Measurements from ENCODE around the gene KIF18A.

The KIF18A gene

DNA sequence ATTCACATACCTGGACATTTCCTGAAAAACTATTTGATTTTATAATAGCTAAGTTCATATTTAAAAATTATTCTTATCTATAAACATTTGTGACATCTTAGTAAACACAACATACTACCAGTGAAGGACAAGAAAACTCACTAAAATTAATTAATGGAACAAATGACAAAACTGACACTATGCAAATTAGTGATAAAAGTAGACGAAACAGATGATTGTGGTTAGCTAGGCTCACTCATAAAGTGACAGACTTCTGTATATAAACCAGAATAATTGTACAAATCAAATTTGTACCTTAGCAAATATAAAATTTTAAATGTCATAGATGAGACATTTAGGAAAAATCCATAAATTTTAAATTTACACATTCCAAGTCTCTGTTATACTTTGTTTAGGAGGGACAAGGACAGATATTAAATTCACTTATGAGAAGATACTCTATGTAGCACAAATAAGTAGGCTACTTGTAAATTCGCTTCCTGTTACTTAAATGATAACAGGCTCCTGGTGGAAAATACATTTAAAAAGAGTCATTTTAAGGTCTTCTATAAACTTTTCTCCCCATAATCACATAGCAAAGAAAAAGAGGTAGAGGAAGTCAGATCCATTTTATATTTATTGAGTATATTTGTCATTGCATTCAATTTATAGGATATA lies 81.2 kb downstream of the KIF18A start:
- H3K27ac ChIP-seq: no peak overlapping the region
- H3K36me3 ChIP-seq: no peaks in the 10 kb centered on the region
- no peaks in the 10 kb centered on the region for H3K27me3 ChIP-seq
- intact Hi-C loops (cut with DNase I; ENCODE audit: low total_unique reads): no loop called here
- no peak overlapping the region for H3K4me3 ChIP-seq
- DNase-seq: no peak
- no peaks in the 10 kb centered on the region for H3K4me1 ChIP-seq
- no peak for TF ChIP-seq CTCF (IDR thresholded peaks at IDR 0.05)
- no peaks in the 10 kb centered on the region for H3K9me3 ChIP-seq

GRCh38 chr11:28017816-28018215 lies 90.1 kb downstream of the KIF18A start:
- Histone ChIP-seq H3K27ac (no peak overlapping the region), H3K9me3 (no peaks in the 10 kb centered on the region), H3K4me3 (no peak overlapping the region), H3K4me1 (no peaks in the 10 kb centered on the region), H3K27me3 (no peaks in the 10 kb centered on the region), H3K36me3 (no peaks in the 10 kb centered on the region)
- TF ChIP-seq CTCF (IDR thresholded peaks at IDR 0.05): no peak
- intact Hi-C loops (cut with DNase I; ENCODE audit: low total_unique reads): no loop called here
- no peak for DNase-seq

GRCh38 chr11:28011813-28012212 lies 96.1 kb downstream of the KIF18A start:
- Histone ChIP-seq H3K27ac (no peak overlapping the region), H3K4me3 (no peak overlapping the region), H3K36me3 (no peaks in the 10 kb centered on the region), H3K9me3 (no peaks in the 10 kb centered on the region), H3K4me1 (peaks cover 0 to 9% (median 0%) of the 10 kb centered on the region in 4 donors), H3K27me3 (no peaks in the 10 kb centered on the region)
- no peak for DNase-seq
- intact Hi-C loops (cut with DNase I; ENCODE audit: low total_unique reads): no loop called here
- no peak for TF ChIP-seq CTCF (IDR thresholded peaks at IDR 0.05)

GRCh38 chr11:28009996-28010395 lies 98.0 kb downstream of the KIF18A start:
- no peak for TF ChIP-seq CTCF (IDR thresholded peaks at IDR 0.05)
- no peak for DNase-seq
- no peaks in the 10 kb centered on the region for H3K9me3 ChIP-seq
- intact Hi-C loops (cut with DNase I; ENCODE audit: low total_unique reads): no loop called here
- no peak overlapping the region for H3K27ac ChIP-seq
- no peaks in the 10 kb centered on the region for H3K27me3 ChIP-seq
- no peak overlapping the region for H3K4me3 ChIP-seq
- no peaks in the 10 kb centered on the region for H3K36me3 ChIP-seq
- H3K4me1 ChIP-seq: peaks cover 0 to 9% (median 0%) of the 10 kb centered on the region in 4 donors

DNA sequence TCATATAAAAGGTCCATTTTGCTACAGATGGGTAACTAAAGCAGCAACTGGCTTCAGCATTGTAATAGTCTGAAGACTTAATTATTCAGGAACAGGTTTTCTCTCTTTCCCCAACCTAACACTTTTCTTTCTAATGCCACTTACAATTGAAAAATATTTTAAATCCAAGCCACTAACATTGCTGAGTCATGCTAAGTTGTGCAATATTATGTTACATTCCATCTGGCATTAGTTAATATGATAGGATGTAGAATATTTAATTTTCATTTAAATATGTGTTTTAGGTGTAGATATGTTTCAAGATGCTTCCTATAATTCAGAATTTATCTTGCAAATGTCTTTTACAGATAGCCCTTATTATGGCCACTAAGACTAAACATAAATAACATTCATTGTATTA lies 98.6 kb downstream of the KIF18A start:
- Histone ChIP-seq H3K27ac (no peak overlapping the region), H3K36me3 (no peaks in the 10 kb centered on the region), H3K4me3 (no peak overlapping the region), H3K27me3 (no peaks in the 10 kb centered on the region), H3K4me1 (peaks cover 0 to 9% (median 0%) of the 10 kb centered on the region in 4 donors), H3K9me3 (peaks cover 0 to 1% (median 0%) of the 10 kb centered on the region in 3 donors)
- intact Hi-C loops (cut with DNase I; ENCODE audit: low total_unique reads): no loop called here
- no peak for DNase-seq
- TF ChIP-seq CTCF (IDR thresholded peaks at IDR 0.05): no peak

DNA sequence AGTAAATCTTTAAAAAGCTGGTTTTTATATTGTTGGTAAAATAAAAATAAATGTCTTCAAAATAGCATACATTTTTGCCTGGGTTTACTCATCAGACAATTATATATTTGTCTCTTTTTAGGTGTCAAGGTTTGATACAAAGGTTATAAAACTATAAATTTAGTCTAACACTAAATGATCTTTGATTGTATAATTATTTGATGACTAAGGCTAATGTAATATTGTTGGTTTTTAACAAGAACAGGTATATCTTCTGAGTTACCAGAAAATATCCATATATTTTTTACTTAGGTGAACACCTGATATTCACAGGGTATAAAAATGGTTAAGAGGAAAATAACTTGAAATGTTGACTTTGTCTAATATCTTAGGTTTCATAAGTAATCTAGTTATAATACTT lies 104.3 kb downstream of the KIF18A start:
- DNase-seq: no peak
- H3K4me1 ChIP-seq: no peaks in the 10 kb centered on the region
- H3K9me3 ChIP-seq: peaks cover 0 to 28% (median 18%) of the 10 kb centered on the region in 3 donors
- intact Hi-C loops (cut with DNase I; ENCODE audit: low total_unique reads): no loop called here
- H3K27me3 ChIP-seq: no peaks in the 10 kb centered on the region
- no peak for TF ChIP-seq CTCF (IDR thresholded peaks at IDR 0.05)
- no peak overlapping the region for H3K4me3 ChIP-seq
- no peak overlapping the region for H3K27ac ChIP-seq
- H3K36me3 ChIP-seq: no peaks in the 10 kb centered on the region

Measured in tibial artery (tissue), 4 donors.